AG10803 (cell line): Measurements from ENCODE around the gene FGFR3.
A peak's percentile ranks its signal among the peaks of the same experiment; 100 is the strongest.

ENCODE experiments used
- DNase-seq: peaks from one replicate; pipeline ENCODE4 v3.0.0; 2010; ENCODE audit warnings: low read depth
- H3K4me3 ChIP-seq: 2 replicates; pipeline ENCODE4 v1.5.1; 2011; ENCODE audit warnings: mild to moderate bottlenecking, low read length, control low read depth
- CTCF ChIP-seq: conservative IDR thresholded peaks from 2 replicates; pipeline ENCODE4 v1.5.1; 2011; ENCODE audit warnings: mild to moderate bottlenecking, low read length, control low read depth, inconsistent platforms

Gene FGFR3

GRCh38 chr4:1792832-1793495 lies at the start of gene FGFR3:
FGFR3 (plus strand) TSS chr4:1793293; CDS start chr4:1793935, 642 bp downstream.
- DNase-seq, result no peak
- H3K4me3 ChIP-seq, result no peak within 1 kb of the TSS; the same call in 1 of the 2 replicates
- no peak for TF ChIP-seq CTCF

GRCh38 chr4:1743551-1743950 lies 49.5 kb upstream of the FGFR3 start:
- no peak for TF ChIP-seq CTCF
- H3K4me3 ChIP-seq, result no peak overlapping the region
- DNase-seq, result no peak

- no peak overlapping the region for H3K4me3 ChIP-seq
- no peak for DNase-seq
- TF ChIP-seq CTCF, result no peak
These were observed 49.1 kb upstream of the FGFR3 start for GRCh38 chr4:1743975-1744374.

GRCh38 chr4:1744552-1744951 lies 48.5 kb upstream of the FGFR3 start:
- TF ChIP-seq CTCF, result no peak
- no peak overlapping the region for H3K4me3 ChIP-seq
- no peak for DNase-seq

- DNase-seq, result no peak
- no peak for TF ChIP-seq CTCF
- H3K4me3 ChIP-seq, result no peak overlapping the region
These were observed 47.9 kb upstream of the FGFR3 start for GRCh38 chr4:1745165-1745564.

GRCh38 chr4:1745697-1746096 lies 47.4 kb upstream of the FGFR3 start:
- no peak overlapping the region for H3K4me3 ChIP-seq
- no peak for DNase-seq
- no peak for TF ChIP-seq CTCF

GRCh38 chr4:1746265-1746691 lies 46.8 kb upstream of the FGFR3 start:
- H3K4me3 ChIP-seq, result no peak overlapping the region
- TF ChIP-seq CTCF, result peak; percentile 66
- peak; percentile 53 for DNase-seq
